HFFc6 (cell line): Measurements from ENCODE around the gene FRMD4A. TPM values are rescaled to one million over a fixed set of nuclear protein-coding genes. Genes with fewer than 3 reads are reported as not detected.
A peak's percentile ranks its signal among the peaks of the same experiment; 100 is the strongest.

ENCODE experiments used
- DNase-seq: peaks from one replicate; pipeline ENCODE4 v3.0.0-alpha.2; 2018
- H3K27ac Mint-ChIP-seq: 2 replicates; pipeline ENCODE4 v1.8.0; 2020; ENCODE audit warnings: mild to moderate bottlenecking, mixed read lengths
- H3K27me3 Mint-ChIP-seq: 2 replicates; pipeline ENCODE4 v1.8.0; 2021; ENCODE audit warnings: mild to moderate bottlenecking, moderate library complexity, mixed read lengths; ENCODE audit not compliant: insufficient read depth
- H3K36me3 Mint-ChIP-seq: 2 replicates; pipeline ENCODE4 v1.8.0; 2021; ENCODE audit warnings: low read depth, mixed read lengths
- H3K4me1 Mint-ChIP-seq: 2 replicates; pipeline ENCODE4 v1.8.0; 2020; ENCODE audit warnings: low read depth, mixed read lengths
- H3K4me3 Mint-ChIP-seq: 2 replicates; pipeline ENCODE4 v1.8.0; 2020; ENCODE audit warnings: mild to moderate bottlenecking, moderate library complexity, mixed read lengths
- H3K9me3 Mint-ChIP-seq: 2 replicates; pipeline ENCODE4 v1.8.0; 2020; ENCODE audit warnings: mild to moderate bottlenecking, mixed read lengths
- total RNA-seq, 6 experiments: library from RNA; stranded (reverse); fragmentation: NEBNext Ultra II Directional; extraction: Animal tissue kit (Norgen Biotek cat#: 25700); gene quantifications; 2 replicates in 1 of 6; 3 replicates in 5 of 6; pipeline ENCODE4 v1.2.3, GENCODE V29; 2021
- TF ChIP-seq, protein P1 (sequence below): fragments of 200-600 bp; sonication (generic); IDR thresholded peaks from 2 replicates; pipeline ENCODE4 v1.5.0; 2021; ENCODE audit warnings: antibody characterized with exemption, mild to moderate bottlenecking

Gene FRMD4A
- total RNA-seq, 6 experiments from 2014 or later, result 76.7 to 117 (median 92.3) TPM

DNA sequence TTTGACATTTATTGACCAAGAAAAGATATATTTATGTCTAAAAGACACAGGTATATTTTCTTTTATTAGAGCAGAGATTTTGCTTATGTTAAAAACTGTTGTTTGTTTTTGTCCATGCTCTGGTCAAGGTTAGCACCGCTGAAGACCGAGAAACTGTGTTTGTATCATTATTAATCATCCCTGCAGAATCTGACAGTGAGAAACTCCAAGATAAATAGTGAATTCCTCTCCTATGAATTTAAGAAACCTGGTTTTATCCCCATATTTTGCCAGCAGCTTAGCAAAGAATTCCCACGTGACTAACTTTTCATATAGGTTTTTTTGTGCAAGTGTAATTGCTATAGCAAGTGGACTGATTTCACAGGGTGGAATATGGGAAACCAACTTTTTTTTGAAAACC, 77.6 kb downstream of the FRMD4A start:
- H3K4me3 Mint-ChIP-seq, result no peak overlapping the region
- H3K36me3 Mint-ChIP-seq, result no peaks in the 10 kb centered on the region
- H3K27ac Mint-ChIP-seq, result no peak overlapping the region
- peaks cover 13% of the 10 kb centered on the region for H3K27me3 Mint-ChIP-seq
- no peak for DNase-seq
- TF ChIP-seq, protein P1, sequence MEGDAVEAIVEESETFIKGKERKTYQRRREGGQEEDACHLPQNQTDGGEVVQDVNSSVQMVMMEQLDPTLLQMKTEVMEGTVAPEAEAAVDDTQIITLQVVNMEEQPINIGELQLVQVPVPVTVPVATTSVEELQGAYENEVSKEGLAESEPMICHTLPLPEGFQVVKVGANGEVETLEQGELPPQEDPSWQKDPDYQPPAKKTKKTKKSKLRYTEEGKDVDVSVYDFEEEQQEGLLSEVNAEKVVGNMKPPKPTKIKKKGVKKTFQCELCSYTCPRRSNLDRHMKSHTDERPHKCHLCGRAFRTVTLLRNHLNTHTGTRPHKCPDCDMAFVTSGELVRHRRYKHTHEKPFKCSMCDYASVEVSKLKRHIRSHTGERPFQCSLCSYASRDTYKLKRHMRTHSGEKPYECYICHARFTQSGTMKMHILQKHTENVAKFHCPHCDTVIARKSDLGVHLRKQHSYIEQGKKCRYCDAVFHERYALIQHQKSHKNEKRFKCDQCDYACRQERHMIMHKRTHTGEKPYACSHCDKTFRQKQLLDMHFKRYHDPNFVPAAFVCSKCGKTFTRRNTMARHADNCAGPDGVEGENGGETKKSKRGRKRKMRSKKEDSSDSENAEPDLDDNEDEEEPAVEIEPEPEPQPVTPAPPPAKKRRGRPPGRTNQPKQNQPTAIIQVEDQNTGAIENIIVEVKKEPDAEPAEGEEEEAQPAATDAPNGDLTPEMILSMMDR, result no peak
- no peaks in the 10 kb centered on the region; the same call in 1 of the 2 replicates for H3K9me3 Mint-ChIP-seq
- H3K4me1 Mint-ChIP-seq, result no peaks in the 10 kb centered on the region

DNA sequence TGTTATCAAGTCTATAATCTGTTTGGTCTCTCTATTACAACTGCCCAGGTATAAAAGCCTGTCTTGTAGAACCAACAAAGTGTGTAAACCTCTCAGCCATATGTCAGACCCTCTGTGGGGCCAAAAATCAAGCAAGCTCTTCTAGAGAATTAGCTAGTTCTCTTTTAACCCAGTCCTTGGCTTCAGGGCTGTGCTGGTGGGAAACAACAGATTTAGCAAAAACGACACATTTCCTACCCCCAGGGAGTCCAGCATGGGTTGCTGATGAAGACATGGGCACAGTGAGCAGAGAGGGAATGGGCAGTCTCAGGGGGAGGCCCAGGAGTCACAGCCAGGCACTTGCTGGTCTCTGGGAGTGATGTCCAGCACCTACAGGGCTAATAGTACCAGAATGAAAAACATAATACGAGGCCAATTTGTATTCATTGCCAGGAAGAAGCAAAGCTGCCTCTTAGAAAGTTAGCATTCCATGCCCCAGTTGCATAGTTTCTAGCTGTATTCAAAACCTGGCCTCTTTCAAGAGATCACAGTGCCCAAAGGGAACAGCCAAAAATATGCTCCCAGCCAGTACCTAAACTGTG, 80.1 kb downstream of the FRMD4A start:
- Mint-ChIP-seq H3K36me3 (no peaks in the 10 kb centered on the region), H3K4me1 (no peaks in the 10 kb centered on the region), H3K4me3 (no peak overlapping the region), H3K27me3 (peaks cover 24% of the 10 kb centered on the region), H3K9me3 (no peaks in the 10 kb centered on the region; the same call in 1 of the 2 replicates), H3K27ac (no peak overlapping the region)
- TF ChIP-seq, protein P1, result no peak
- DNase-seq, result no peak

DNA sequence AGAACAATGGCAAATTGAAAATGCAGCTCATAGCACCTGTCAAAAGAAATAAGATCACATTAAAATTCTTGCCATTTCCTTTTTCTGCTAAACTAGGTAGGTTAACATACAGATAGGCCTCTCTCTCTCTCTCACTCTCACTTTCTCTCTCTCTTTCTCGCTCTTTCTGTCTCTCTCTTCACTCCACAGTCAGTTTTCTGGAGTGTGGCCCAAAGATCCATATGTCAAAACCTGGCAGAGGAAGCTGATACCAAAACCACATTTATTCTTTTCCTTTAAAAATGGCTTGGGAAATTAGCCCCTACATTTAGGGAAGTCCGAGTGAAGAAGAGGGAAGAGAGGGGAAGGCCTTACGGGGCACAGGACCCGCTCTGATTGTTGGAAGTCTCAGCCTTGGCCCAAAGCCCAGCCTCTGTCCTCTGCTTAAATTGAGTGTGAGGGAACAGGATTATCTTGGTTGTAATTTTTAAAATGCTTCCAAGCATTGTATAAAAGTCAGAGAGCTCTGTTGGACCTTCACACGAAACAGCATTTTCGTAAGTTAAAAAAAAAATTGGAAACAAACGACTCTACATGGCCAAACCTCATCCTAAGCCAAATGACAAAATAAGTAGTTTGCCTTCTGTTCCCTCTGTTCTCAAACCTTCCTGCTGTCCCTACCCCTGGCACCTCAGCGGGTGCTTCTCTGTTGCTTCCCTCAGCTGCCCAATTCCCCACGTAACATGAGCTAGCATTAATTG, 83.2 kb downstream of the FRMD4A start:
- no peak for DNase-seq
- no peaks in the 10 kb centered on the region; the same call in 1 of the 2 replicates for H3K9me3 Mint-ChIP-seq
- H3K4me1 Mint-ChIP-seq, result peaks cover 18% of the 10 kb centered on the region
- H3K36me3 Mint-ChIP-seq, result no peaks in the 10 kb centered on the region
- H3K27ac Mint-ChIP-seq, result no peak overlapping the region
- TF ChIP-seq, protein P1, result no peak
- no peak overlapping the region for H3K4me3 Mint-ChIP-seq
- H3K27me3 Mint-ChIP-seq, result peaks cover 20% of the 10 kb centered on the region

DNA sequence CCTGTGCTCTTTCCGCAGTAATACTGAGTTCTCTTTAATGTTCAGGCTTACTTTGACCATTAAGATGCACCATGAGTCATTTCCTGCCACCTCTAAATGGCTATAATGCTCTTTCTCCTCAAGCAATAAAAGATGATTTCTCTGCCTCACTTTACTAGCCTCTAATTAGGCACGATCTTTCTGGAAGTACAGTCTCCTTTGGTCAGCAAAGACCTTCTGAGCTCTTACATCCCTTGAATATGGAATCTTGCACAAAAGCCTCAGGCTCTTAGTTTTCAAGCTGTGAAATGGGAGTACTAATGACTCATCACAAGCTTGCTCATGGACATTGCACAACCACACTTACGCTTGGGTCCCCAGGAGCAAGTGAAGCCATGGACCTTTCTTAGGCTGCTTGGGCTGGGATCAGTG, 85.9 kb downstream of the FRMD4A start:
- Mint-ChIP-seq H3K4me3 (no peak overlapping the region), H3K27me3 (peaks cover 23% of the 10 kb centered on the region), H3K9me3 (no peaks in the 10 kb centered on the region), H3K27ac (no peak overlapping the region), H3K4me1 (peaks cover 18% of the 10 kb centered on the region), H3K36me3 (no peaks in the 10 kb centered on the region)
- TF ChIP-seq, protein P1, result no peak
- peak; percentile 19 for DNase-seq

DNA sequence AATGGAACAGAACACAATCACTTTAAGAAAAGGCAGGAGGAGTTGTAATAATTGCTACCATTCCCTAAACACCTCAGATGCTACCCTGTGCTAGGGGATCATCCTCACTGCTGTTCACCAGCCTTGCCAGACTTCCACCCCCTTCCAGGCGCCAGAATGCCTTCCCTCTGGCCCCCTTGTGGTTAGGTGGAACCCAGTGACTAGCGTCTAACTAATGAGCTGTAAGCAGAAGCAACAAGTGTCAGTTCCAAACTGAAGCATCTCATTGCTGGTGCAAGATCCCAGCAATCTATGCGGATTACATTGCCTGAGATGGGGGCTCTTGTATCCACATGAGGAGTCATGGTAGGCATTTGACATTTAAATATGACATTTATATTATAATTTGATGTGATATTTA, 86.6 kb downstream of the FRMD4A start:
- Mint-ChIP-seq H3K4me3 (no peak overlapping the region), H3K4me1 (peaks cover 18% of the 10 kb centered on the region), H3K36me3 (no peaks in the 10 kb centered on the region), H3K9me3 (no peaks in the 10 kb centered on the region), H3K27me3 (peaks cover 20% of the 10 kb centered on the region), H3K27ac (no peak overlapping the region)
- DNase-seq, result peak; percentile 1
- TF ChIP-seq, protein P1, result peak; percentile 57
